ENCODE results near the gene SLC66A1.

The SLC66A1 gene

DNA sequence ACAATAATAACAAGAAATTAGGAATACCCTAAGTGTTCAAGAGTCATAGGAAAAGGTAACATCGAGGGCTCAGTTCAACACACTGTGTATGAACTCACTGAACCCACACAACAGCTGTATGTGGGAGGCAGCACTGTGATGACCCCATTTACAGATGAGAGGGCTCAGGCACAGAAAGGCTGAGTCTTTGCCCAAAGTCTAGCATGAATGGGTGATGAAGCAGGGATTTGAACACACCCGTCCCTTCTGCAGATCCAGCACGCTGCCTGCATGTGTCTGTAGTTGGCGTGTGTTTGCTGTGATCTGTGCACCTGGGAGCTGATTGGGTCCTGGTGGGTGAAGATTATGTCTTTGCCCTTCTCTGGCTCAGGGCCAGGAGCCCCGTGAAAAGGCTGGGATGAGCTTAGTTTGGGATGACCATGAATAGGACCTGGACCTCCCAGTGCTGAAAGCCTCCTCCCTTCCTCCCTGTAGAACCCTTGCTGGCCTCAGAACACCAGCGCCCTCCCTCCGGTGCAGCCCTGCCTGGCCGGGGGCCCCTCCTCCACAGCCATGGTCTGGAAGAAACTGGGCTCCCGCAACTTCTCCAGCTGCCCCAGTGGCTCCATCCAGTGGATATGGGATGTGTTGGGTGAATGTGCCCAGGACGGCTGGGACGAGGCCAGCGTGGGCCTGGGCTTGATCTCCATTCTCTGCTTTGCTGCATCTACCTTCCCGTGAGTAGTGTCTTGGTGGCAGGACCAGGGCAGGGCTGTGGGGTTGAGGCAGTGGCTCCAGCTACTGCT, 5.2 kb downstream of the SLC66A1 start:
- TF ChIP-seq, protein P1, sequence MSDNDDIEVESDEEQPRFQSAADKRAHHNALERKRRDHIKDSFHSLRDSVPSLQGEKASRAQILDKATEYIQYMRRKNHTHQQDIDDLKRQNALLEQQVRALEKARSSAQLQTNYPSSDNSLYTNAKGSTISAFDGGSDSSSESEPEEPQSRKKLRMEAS (IDR thresholded peaks at IDR 0.05; ENCODE audit: low read depth, low read length), result no peak
- TF ChIP-seq POLR2A (IDR thresholded peaks at IDR 0.05; ENCODE audit: extremely low read depth, insufficient read length) (no peak), MYC (IDR thresholded peaks at IDR 0.05; ENCODE audit: low read depth, low read length) (no peak)
- TF ChIP-seq, protein P2, sequence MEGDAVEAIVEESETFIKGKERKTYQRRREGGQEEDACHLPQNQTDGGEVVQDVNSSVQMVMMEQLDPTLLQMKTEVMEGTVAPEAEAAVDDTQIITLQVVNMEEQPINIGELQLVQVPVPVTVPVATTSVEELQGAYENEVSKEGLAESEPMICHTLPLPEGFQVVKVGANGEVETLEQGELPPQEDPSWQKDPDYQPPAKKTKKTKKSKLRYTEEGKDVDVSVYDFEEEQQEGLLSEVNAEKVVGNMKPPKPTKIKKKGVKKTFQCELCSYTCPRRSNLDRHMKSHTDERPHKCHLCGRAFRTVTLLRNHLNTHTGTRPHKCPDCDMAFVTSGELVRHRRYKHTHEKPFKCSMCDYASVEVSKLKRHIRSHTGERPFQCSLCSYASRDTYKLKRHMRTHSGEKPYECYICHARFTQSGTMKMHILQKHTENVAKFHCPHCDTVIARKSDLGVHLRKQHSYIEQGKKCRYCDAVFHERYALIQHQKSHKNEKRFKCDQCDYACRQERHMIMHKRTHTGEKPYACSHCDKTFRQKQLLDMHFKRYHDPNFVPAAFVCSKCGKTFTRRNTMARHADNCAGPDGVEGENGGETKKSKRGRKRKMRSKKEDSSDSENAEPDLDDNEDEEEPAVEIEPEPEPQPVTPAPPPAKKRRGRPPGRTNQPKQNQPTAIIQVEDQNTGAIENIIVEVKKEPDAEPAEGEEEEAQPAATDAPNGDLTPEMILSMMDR (IDR thresholded peaks at IDR 0.05; ENCODE audit: low read depth, low read length), result no peak
- H3K4me3 ChIP-seq (ENCODE audit: low read depth, low read length), result no peak overlapping the region
- no peak for DNase-seq (ENCODE audit: low read depth)

DNA sequence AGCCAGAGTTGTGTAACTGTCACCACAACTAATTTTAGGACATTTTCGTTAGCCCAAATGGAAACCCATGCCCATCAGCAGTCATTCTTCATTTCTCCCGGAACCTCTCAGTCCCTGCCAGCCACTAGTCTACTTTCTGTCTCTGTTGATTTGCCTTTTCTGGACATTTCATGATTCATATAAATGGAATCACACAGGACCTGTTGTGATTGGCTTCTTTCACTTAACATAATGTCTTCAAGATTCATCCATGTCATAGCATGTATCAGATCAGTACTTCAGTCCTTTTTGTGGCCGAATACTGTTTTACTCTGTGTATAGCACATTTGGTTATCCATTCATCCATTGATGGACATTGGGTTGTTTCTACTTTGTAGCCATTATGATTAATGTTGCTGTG, 7.1 kb downstream of the SLC66A1 start:
- H3K4me3 ChIP-seq (ENCODE audit: low read depth, low read length), result no peak overlapping the region
- TF ChIP-seq MYC (IDR thresholded peaks at IDR 0.05; ENCODE audit: low read depth, low read length), result no peak
- TF ChIP-seq, protein P1 (IDR thresholded peaks at IDR 0.05; ENCODE audit: low read depth, low read length), result no peak
- no peak for TF ChIP-seq POLR2A (IDR thresholded peaks at IDR 0.05; ENCODE audit: extremely low read depth, insufficient read length)
- DNase-seq (ENCODE audit: low read depth), result peak; percentile 70

DNA sequence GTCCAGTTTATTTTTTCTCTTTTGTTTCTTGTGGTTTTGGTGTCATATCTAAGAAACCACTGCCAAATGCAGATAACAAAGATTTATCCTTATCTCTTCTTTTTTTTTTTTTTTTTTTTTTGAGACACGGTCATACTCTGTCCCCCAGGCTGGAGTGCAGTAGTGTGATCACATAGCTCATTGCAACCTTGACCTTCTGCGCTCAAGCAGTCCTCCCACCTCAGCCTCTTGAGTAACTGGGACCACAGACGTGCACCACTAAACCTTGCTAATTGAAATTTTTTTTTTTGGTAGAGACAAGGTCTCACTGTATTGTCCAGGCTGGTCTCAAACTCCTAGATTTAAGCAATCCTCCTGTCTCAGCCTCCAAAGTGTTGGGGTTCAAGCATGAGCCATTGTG, 8.9 kb downstream of the SLC66A1 start:
- peak; percentile 51 for DNase-seq (ENCODE audit: low read depth)
- H3K4me3 ChIP-seq (ENCODE audit: low read depth, low read length), result no peak overlapping the region
- TF ChIP-seq, protein P2 (IDR thresholded peaks at IDR 0.05; ENCODE audit: low read depth, low read length), result no peak
- TF ChIP-seq POLR2A (IDR thresholded peaks at IDR 0.05; ENCODE audit: extremely low read depth, insufficient read length), result no peak
- TF ChIP-seq, protein P1 (IDR thresholded peaks at IDR 0.05; ENCODE audit: low read depth, low read length), result no peak
- TF ChIP-seq MYC (IDR thresholded peaks at IDR 0.05; ENCODE audit: low read depth, low read length), result no peak

DNA sequence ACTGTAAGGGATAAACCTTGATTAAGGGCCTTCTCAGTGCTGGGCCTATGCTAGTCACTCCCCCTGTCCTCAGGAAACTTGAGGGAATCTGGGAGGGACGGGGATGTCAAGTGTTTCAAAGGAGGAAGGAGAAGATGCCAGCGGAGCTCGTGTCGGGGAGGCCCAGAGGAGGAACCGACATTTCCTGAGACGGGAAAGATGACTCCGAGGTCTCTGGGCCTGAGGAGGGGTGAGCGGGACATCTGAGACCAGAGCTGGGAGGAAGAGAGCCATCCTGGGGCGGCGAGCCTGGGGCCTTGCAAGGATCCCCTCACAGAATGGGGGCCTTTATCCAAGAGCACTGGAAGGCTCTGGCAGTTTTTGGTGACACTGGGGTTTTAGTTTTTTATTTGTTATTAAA, 10.4 kb downstream of the SLC66A1 start:
- no peak for DNase-seq (ENCODE audit: low read depth)
- TF ChIP-seq, protein P2 (IDR thresholded peaks at IDR 0.05; ENCODE audit: low read depth, low read length), result no peak
- TF ChIP-seq POLR2A (IDR thresholded peaks at IDR 0.05; ENCODE audit: extremely low read depth, insufficient read length), result no peak
- no peak for TF ChIP-seq MYC (IDR thresholded peaks at IDR 0.05; ENCODE audit: low read depth, low read length)
- TF ChIP-seq, protein P1 (IDR thresholded peaks at IDR 0.05; ENCODE audit: low read depth, low read length), result no peak
- H3K4me3 ChIP-seq (ENCODE audit: low read depth, low read length), result no peak overlapping the region

DNA sequence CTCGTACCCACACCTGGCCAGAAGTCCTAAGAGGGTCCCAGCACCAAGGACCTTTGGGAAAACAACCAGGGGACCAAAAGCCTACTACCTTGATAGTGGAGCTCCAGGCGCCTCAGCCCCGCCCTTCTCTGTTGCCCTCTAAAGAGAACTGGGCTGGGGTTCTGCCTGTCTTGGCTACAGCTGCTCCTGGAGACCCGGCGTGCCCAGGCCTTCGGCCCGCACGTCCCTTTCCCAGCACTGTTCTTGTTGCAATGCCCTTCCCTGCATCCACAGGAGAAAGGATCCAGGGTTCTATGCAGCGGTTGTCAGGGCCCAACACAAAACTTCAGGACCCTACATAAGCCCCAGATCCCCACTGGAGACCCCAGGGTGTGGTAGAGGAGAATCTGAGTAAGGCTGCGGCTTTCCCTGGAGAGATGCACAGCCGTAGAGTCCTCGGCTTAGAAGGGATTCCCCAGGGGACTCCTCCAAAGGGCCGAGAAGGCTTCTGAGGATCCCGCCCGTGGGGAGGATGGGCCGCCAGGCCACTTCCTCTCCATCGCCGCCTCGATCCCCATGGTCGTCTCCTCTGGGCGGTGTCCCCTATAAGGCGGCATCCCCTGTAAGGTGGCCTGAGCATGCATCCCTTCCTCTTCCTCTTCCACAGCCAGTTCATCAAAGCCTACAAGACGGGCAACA, 12.0 kb downstream of the SLC66A1 start:
- no peak overlapping the region for H3K4me3 ChIP-seq (ENCODE audit: low read depth, low read length)
- DNase-seq (ENCODE audit: low read depth), result no peak
- TF ChIP-seq, protein P2 (IDR thresholded peaks at IDR 0.05; ENCODE audit: low read depth, low read length), result no peak
- TF ChIP-seq MYC (IDR thresholded peaks at IDR 0.05; ENCODE audit: low read depth, low read length) (no peak), POLR2A (IDR thresholded peaks at IDR 0.05; ENCODE audit: extremely low read depth, insufficient read length) (no peak)
- TF ChIP-seq, protein P1 (IDR thresholded peaks at IDR 0.05; ENCODE audit: low read depth, low read length), result no peak

DNA sequence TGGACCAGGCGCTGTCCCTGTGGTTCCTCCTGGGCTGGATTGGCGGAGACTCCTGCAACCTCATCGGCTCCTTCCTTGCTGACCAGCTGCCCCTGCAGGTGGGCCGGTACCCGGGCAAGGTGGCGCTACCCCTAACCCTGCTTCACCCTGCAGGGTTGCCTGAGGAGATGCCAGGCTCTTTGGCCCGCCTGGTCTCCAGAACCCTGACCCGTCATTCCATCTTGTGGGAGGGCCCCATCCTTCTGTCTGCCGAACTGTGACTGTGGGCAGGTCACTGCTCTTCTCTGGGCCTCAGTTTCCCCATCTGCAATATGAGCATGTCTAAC, 12.5 kb downstream of the SLC66A1 start:
- DNase-seq (ENCODE audit: low read depth), result no peak
- TF ChIP-seq, protein P1 (IDR thresholded peaks at IDR 0.05; ENCODE audit: low read depth, low read length), result no peak
- TF ChIP-seq, protein P2 (IDR thresholded peaks at IDR 0.05; ENCODE audit: low read depth, low read length), result no peak
- TF ChIP-seq POLR2A (IDR thresholded peaks at IDR 0.05; ENCODE audit: extremely low read depth, insufficient read length) (no peak), MYC (IDR thresholded peaks at IDR 0.05; ENCODE audit: low read depth, low read length) (no peak)
- H3K4me3 ChIP-seq (ENCODE audit: low read depth, low read length), result no peak overlapping the region

All from NB4 (cell line).